K562 (cell line): ENCODE measurements around the gene NFATC3. TPM values are rescaled to one million over a fixed set of nuclear protein-coding genes. Genes with fewer than 3 reads are reported as not detected.
A peak's percentile ranks its signal among the peaks of the same experiment; 100 is the strongest.

Experiments used
- ATAC-seq: fragments of 200-7000 bp; cut with Tn5 transposase; 3 replicates; pipeline ENCODE4 v1.9.1; 2020; ENCODE audit warnings: moderate library complexity
- BruUV-seq: library from RNA; stranded (reverse); fragments of 400-500 nt; replicated peaks from 2 replicates; lab custom pipeline; 2021; lab: Mats Ljungman, UMichigan
- CTCF ChIA-PET: fragments of 300-600 bp; formaldehyde crosslinking; extraction: SDS; loops from one replicate; lab custom pipeline; 2021; ENCODE audit warnings: low intra/inter-chr PET ratio; lab: Yijun Ruan, JAX
- POLR2A ChIA-PET: fragments of 300-600, 350-650 bp; sonication (Branson Sonifier 250); formaldehyde crosslinking; extraction: SDS; loops from one replicate; lab custom pipeline; 2021; ENCODE audit warnings: antibody characterized with exemption, inconsistent platforms; lab: Yijun Ruan, JAX
- DNase-seq, 4 experiments: peaks; one replicate each; pipeline versions ENCODE4 v3.0.0 to v3.0.0-alpha.2; 2011 to 2018; ENCODE audit warnings: low spot score in 3 of 4, mixed read lengths in 3 of 4; ENCODE audit errors: extremely low read depth in 1 of 4
- FAIRE-seq: peaks from 2 replicates; lab custom pipeline; 2011; peaks lifted over from hg19 to GRCh38; lab: Jason Lieb, UNC
- H2AFZ ChIP-seq: 2 replicates; pipeline ENCODE4 v1.6.0; 2011; ENCODE audit warnings: low read depth, low read length, control low read depth, inconsistent platforms
- H3K27ac ChIP-seq: fragments of 200-600 bp; 3 replicates; pipeline ENCODE4 v1.8.0; 2011; ENCODE audit warnings: low read depth, mild to moderate bottlenecking, control low read depth, inconsistent platforms, low read length, moderate library complexity, mixed read lengths; ENCODE audit errors: extremely low read depth
- H3K27me3 ChIP-seq, 2 experiments: fragments of 300-600 bp in 1 of 2; 2 replicates in 1 of 2; 3 replicates in 1 of 2; pipeline versions ENCODE4 v1.6.0 to v1.8.0; 2011; ENCODE audit warnings: inconsistent platforms in 2 of 2, low read length in 2 of 2, mild to moderate bottlenecking in 1 of 2, mixed read lengths in 1 of 2, moderate library complexity in 1 of 2; ENCODE audit not compliant: control insufficient read depth in 2 of 2, insufficient read depth in 2 of 2
- H3K36me3 ChIP-seq: fragments of 300-600 bp; 3 replicates; pipeline ENCODE4 v1.8.0; 2011; ENCODE audit warnings: mild to moderate bottlenecking, low read length, inconsistent platforms; ENCODE audit not compliant: control insufficient read depth, insufficient read depth
- H3K4me1 ChIP-seq, 2 experiments: fragments of 200-600 bp in 1 of 2; replicated peaks in 1 of 2; 2 replicates in 1 of 2; 3 replicates in 1 of 2; pipeline versions ENCODE4 v1.5.1 to v1.8.0; 2011; ENCODE audit warnings: inconsistent platforms in 2 of 2, low read length in 2 of 2, mild to moderate bottlenecking in 1 of 2, mixed read lengths in 1 of 2, moderate library complexity in 1 of 2; ENCODE audit not compliant: control insufficient read depth in 2 of 2, insufficient read depth in 2 of 2
- H3K4me2 ChIP-seq: 2 replicates; pipeline ENCODE4 v1.6.1; 2011; ENCODE audit warnings: low read length, control low read depth, inconsistent platforms, mixed read lengths; ENCODE audit not compliant: insufficient read depth
- H3K4me3 ChIP-seq: fragments of 200-600 bp; sonication (generic), shearing (Covaris generic); 2 replicates; pipeline ENCODE4 v1.5.1; 2016; ENCODE audit warnings: control low read depth, inconsistent platforms
- H3K79me2 ChIP-seq: fragments of 200-600 bp; 3 replicates; pipeline ENCODE4 v1.8.0; 2011; ENCODE audit warnings: low read length, inconsistent platforms; ENCODE audit not compliant: control insufficient read depth, insufficient read depth
- H3K9ac ChIP-seq, 2 experiments: 2 replicates each; pipeline versions ENCODE4 v1.6.0 to v1.6.1; 2011; ENCODE audit warnings: low read depth in 2 of 2, low read length in 2 of 2, control low read depth in 1 of 2, inconsistent platforms in 1 of 2, mild to moderate bottlenecking in 1 of 2, mixed read lengths in 1 of 2; ENCODE audit not compliant: insufficient read depth in 1 of 2
- H3K9me1 ChIP-seq: one replicate; pipeline ENCODE4 v1.6.0; 2011; ENCODE audit warnings: inconsistent platforms, mild to moderate bottlenecking, low read length, moderate library complexity; ENCODE audit not compliant: control insufficient read depth, insufficient read depth
- H3K9me3 ChIP-seq: replicated peaks from 2 replicates; pipeline ENCODE4 v1.5.1; 2011; ENCODE audit warnings: low read depth, low read length, inconsistent platforms; ENCODE audit not compliant: control insufficient read depth, insufficient read depth
- H4K20me1 ChIP-seq: replicated peaks from 2 replicates; pipeline ENCODE4 v1.6.1; 2011; ENCODE audit warnings: low read length, inconsistent platforms, mixed read lengths; ENCODE audit not compliant: control insufficient read depth, insufficient read depth
- ARNT ChIP-seq, 2 experiments: fragments of 450-650 bp; IDR thresholded peaks; 2 replicates each; pipeline ENCODE4 v1.6.1; 2016; ENCODE audit warnings: mild to moderate bottlenecking in 1 of 2
- CSDE1 ChIP-seq, 2 experiments: fragments of 450-650 bp; IDR thresholded peaks; 2 replicates each; pipeline ENCODE4 v1.6.1; 2016; ENCODE audit warnings: mild to moderate bottlenecking in 1 of 2
- SIN3A ChIP-seq, 2 experiments: fragments of 150-350 bp in 1 of 2; IDR thresholded peaks; 2 replicates each; pipeline ENCODE4 v1.6.1; 2011 to 2016; ENCODE audit warnings: borderline replicate concordance in 2 of 2, low read depth in 2 of 2, low read length in 2 of 2, mild to moderate bottlenecking in 2 of 2, moderate library complexity in 2 of 2; ENCODE audit not compliant: control insufficient read depth in 1 of 2
- ZNF175 ChIP-seq: fragments of 200-800 bp; sonication (Bioruptor generic); IDR thresholded peaks from 2 replicates; pipeline ENCODE4 v1.6.1; 2016; ENCODE audit warnings: low read depth, mild to moderate bottlenecking, missing genetic modification characterization, missing compliant biosample characterization
- ZNF184 ChIP-seq: sonication (generic); formaldehyde crosslinking; IDR thresholded peaks from 2 replicates; pipeline ENCODE4 v1.5.0; 2020; ENCODE audit warnings: missing genetic modification reagents
- ZNF224 ChIP-seq: sonication (generic); formaldehyde crosslinking; IDR thresholded peaks from 2 replicates; pipeline ENCODE4 v1.8.0; 2022; ENCODE audit warnings: mild to moderate bottlenecking, missing genetic modification reagents
- WGBS: fragments of 100-300 bp; shearing (Covaris generic); methylation state at CpG from one replicate; pipeline ENCODE4 v1.1.6; 2016; ENCODE audit warnings: low coverage, mixed read lengths; ENCODE audit not compliant: insufficient coverage; ENCODE audit errors: missing lambda C conversion rate; 5-methylcytosine and 5-hydroxymethylcytosine counted together
- in situ Hi-C: fragments of 300-500 bp; cut with MboI; formaldehyde crosslinking; loops from 4 replicates; pipeline ENCODE4 v1.15.0; 2018; ENCODE audit warnings: inconsistent platforms, mixed read lengths
- intact Hi-C: fragments of 100-400 bp; cut with micrococcal nuclease; formaldehyde crosslinking; loops from 2 replicates; pipeline ENCODE4 v1.14.2; 2022
- polyA plus RNA-seq, 8 experiments: library from polyadenylated mRNA; depleted of rRNA in 4 of 8; stranded (reverse) in 5 of 8; unstranded in 3 of 8; fragments of >200 nt; fragmentation: Nextera tagmentation in 2 of 8; fragmentation: Illumina TruSeq in 1 of 8; extraction: Ambion mirVana in 2 of 8; extraction: Trizol in 1 of 8; gene quantifications; 2 replicates each; pipeline versions ENCODE4 v1.2.1 to v1.2.3, GENCODE V29; 2011 to 2014; ENCODE audit warnings: inconsistent platforms in 1 of 8, missing spikeins in 1 of 8
- total RNA-seq, 7 experiments: library from RNA; depleted of rRNA in 6 of 7; stranded (reverse); fragments of >200 nt in 6 of 7; fragmentation: Illumina TruSeq in 2 of 7; extraction: Trizol in 2 of 7; gene quantifications; 2 replicates each; pipeline versions ENCODE4 v1.2.1 to v1.2.3, GENCODE V29; 2011 to 2021; ENCODE audit warnings: low replicate concordance in 1 of 7

The NFATC3 gene
- total and polyA plus RNA-seq, 9 of the 15 experiments (the other 6 are each of a cell fraction or from before 2014, with no cell fraction given) = 15.7 to 98.4 (median 59.4) TPM

DNA sequence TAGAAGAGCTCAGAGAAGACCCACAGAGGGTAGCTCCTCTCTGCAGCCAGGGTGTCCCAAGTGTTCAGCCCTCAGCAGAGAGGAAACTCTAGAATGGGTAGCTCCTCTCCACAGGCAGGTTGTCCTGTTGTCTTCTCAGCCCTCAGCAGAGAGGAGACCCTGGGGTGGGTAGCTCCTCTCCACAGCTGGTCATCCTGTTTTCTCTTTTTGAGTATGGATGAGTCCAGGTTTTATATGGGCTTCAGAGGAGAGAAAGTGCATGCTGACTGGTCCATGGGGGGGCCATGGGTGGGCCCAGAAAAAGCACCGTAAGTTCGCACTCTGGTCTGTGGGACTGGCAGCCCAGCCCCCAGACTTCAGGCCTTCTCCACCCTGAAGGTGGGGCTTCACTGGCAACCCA is 102.3 kb downstream of the NFATC3 start:
- ATAC-seq = no peak
- intact Hi-C loops = no loop called here
- H3K27ac ChIP-seq = no peak overlapping the region
- POLR2A ChIA-PET = interaction anchor here (0.6 to 2.1 kb wide), 3 partner anchors 9 to 68 kb away, joined by 3 to 8 read pairs (median 5); no protein-coding TSS in a partner anchor
- no peak for FAIRE-seq
- no peak for DNase-seq
- H3K4me1 ChIP-seq = peaks cover 0 to 6% of the 10 kb centered on the region in 2 experiments; a peak in 1 of 5 replicates
- in situ Hi-C loops = no loop called here
- WGBS = 100% methylated on average over 2 of the region's 2 CpGs
- no peaks in the 10 kb centered on the region for H4K20me1 ChIP-seq
- H2AFZ ChIP-seq = no peak overlapping the region
- TF ChIP-seq CSDE1 (IDR thresholded peaks at IDR 0.05) (no peak), ZNF224 (CRISPR knock-in tag) (no peak), ARNT (IDR thresholded peaks at IDR 0.05) (no peak), ZNF184 (CRISPR knock-in tag) (peak; percentile 95), SIN3A (IDR thresholded peaks at IDR 0.05; ENCODE audit: borderline replicate concordance in 2 of 2, control insufficient read depth in 1 of 2, low read depth in 2 of 2, low read length in 2 of 2) (no peak), ZNF175 (CRISPR knock-in tag) (no peak)
- CTCF ChIA-PET = no interaction called here
- no peak overlapping the region for H3K9ac ChIP-seq
- no peak overlapping the region for H3K4me2 ChIP-seq
- peaks cover 83% of the 10 kb centered on the region for H3K36me3 ChIP-seq
- no peaks in the 10 kb centered on the region for H3K9me3 ChIP-seq
- H3K79me2 ChIP-seq = peaks cover 3% of the 10 kb centered on the region; the same call in 2 of the 3 replicates
- BruUV-seq = no TSS peak
- H3K4me3 ChIP-seq = no peak overlapping the region
- H3K27me3 ChIP-seq = no peaks in the 10 kb centered on the region
- H3K9me1 ChIP-seq = no peaks in the 10 kb centered on the region
